Fibroblast of pulmonary artery (primary cell): ENCODE data around the gene SSUH2.
A peak's percentile ranks its signal among the peaks of the same experiment; 100 is the strongest.

Experiments
- DNase-seq: peaks from one replicate; pipeline ENCODE4 v3.0.0-alpha.2; 2010; ENCODE audit warnings: low read depth
- H3K4me3 ChIP-seq: replicated peaks from 2 replicates; pipeline ENCODE4 v1.5.1; 2011; ENCODE audit warnings: low read depth, mild to moderate bottlenecking, control low read depth, low read length, moderate library complexity
- TF ChIP-seq, protein P1 (sequence below): IDR thresholded peaks from 2 replicates; pipeline ENCODE4 v1.5.1; 2011; ENCODE audit warnings: mild to moderate bottlenecking, control low read depth, low read length, inconsistent platforms; ENCODE audit errors: missing control alignments

The SSUH2 gene

DNA sequence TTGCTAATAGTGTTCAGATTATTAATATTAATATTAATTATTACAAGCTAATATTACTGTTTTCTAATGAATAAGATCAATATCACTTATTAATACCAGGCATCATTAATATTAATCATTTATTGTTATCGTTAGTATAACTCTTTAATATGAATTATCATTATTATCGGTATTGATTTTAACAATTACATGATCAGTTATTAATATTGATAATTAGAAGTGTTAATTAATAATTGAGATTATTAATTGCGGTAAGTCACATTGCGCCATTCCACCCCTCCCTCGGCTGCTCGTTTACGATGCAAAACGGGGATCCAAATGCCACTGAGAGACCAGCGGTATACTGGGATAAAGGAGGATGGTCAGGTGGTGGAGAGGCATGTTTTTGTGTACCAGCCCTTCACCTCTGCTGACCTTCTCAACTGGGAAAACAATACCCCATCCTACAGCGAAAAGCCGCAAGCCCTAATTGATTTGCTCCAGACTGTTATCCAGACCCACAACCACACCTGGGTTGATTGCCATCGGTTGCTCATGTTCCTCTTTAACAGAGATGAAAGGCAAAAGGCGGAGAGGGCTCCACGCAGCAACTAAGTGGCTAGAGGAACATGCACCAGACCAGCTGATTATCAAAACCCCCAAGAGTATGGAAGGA lies 28.6 kb upstream of the SSUH2 start:
- H3K4me3 ChIP-seq: no peak overlapping the region
- TF ChIP-seq, protein P1, sequence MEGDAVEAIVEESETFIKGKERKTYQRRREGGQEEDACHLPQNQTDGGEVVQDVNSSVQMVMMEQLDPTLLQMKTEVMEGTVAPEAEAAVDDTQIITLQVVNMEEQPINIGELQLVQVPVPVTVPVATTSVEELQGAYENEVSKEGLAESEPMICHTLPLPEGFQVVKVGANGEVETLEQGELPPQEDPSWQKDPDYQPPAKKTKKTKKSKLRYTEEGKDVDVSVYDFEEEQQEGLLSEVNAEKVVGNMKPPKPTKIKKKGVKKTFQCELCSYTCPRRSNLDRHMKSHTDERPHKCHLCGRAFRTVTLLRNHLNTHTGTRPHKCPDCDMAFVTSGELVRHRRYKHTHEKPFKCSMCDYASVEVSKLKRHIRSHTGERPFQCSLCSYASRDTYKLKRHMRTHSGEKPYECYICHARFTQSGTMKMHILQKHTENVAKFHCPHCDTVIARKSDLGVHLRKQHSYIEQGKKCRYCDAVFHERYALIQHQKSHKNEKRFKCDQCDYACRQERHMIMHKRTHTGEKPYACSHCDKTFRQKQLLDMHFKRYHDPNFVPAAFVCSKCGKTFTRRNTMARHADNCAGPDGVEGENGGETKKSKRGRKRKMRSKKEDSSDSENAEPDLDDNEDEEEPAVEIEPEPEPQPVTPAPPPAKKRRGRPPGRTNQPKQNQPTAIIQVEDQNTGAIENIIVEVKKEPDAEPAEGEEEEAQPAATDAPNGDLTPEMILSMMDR: no peak
- DNase-seq: no peak

DNA sequence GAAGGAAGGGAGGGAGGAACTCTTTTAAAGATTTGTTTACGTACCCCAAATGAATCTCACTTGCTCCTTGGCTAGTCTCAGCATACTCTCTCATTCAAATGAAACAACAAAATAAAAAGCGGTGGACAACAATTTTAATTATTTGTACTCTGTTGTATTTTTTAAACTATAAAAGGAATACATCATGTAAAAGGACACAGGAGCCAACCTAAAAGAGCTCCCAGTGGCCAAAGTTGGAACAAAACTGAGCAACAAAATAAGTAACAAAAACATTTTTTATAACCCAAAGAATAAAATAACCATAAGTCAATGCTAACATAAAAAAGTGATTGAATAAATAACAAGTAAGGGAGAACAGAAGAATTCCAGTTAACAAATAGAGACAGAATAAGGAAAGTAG lies 24.4 kb upstream of the SSUH2 start:
- no peak overlapping the region for H3K4me3 ChIP-seq
- DNase-seq: no peak
- TF ChIP-seq, protein P1: no peak

DNA sequence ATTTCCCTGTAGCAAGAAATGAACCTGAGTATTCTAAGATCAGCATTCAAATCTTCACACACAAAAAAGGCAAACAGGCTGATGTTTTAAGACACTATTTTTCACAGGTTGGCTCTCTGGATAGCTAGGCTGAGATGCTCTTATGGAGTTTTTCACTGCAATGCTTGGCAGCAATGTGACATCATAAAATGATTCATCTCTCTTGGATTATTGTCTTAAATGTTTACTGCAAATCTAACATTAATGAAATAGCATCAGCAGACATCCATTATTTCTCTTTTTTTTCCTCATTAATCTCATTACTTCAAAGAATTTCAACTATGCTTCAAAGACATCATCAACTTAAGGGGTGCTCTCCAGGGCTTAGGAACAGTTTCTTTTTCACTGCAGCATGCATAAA lies 23.6 kb upstream of the SSUH2 start:
- no peak overlapping the region for H3K4me3 ChIP-seq
- no peak for DNase-seq
- TF ChIP-seq, protein P1: no peak

DNA sequence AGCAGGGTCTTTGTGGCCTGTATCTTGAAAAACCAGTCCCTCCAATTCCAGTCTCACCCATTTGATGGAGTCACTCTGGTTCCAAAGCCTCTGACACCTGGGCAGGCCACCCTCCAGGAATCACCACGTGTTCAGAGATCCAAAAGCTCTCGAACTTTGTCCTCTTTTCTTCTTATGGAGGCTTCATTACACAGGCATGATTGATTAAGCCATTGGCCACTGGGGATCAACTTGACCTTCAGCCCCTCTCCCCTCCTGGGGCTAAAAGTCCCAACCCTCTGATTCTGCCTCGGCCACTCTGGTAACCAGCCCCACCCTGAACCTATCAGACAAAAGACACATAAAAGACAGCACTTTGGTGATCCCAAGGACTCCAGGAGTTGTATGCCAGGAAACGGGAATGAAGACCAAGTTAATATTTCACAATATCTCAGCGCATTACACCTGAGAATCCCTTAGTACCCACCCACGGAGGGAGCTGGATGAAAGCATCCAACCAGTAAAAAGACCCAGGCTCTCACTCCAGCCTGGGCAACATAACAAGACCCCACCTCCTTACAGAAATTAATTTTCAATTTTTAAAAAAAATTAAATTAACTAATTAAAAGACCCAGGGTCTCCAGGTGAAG lies 23.0 kb upstream of the SSUH2 start:
- no peak overlapping the region for H3K4me3 ChIP-seq
- TF ChIP-seq, protein P1: no peak
- no peak for DNase-seq

DNA sequence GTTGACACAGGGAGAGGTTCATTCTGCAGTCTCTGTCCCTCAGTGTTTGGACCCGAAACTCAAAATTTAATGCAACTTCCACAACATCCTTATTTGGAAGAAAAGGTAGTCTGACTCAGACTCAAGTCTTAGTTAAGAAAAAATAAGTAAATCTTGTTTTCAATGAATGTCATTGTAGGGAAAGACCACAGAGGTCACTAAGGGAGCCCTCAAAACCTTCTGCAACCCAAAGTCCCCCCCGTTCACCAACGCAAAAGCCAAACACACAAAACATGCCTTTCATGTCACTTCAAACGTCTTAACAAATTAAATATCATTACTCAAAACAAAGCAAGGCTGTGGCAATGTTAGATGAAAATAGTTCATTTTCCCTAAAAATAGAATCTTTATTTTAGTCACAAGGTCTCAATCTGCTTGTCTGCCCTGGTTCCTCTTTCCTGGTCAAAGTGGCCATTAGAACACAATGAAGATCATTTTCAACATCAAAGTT lies 20.9 kb upstream of the SSUH2 start:
- DNase-seq: no peak
- TF ChIP-seq, protein P1: no peak
- H3K4me3 ChIP-seq: no peak overlapping the region

DNA sequence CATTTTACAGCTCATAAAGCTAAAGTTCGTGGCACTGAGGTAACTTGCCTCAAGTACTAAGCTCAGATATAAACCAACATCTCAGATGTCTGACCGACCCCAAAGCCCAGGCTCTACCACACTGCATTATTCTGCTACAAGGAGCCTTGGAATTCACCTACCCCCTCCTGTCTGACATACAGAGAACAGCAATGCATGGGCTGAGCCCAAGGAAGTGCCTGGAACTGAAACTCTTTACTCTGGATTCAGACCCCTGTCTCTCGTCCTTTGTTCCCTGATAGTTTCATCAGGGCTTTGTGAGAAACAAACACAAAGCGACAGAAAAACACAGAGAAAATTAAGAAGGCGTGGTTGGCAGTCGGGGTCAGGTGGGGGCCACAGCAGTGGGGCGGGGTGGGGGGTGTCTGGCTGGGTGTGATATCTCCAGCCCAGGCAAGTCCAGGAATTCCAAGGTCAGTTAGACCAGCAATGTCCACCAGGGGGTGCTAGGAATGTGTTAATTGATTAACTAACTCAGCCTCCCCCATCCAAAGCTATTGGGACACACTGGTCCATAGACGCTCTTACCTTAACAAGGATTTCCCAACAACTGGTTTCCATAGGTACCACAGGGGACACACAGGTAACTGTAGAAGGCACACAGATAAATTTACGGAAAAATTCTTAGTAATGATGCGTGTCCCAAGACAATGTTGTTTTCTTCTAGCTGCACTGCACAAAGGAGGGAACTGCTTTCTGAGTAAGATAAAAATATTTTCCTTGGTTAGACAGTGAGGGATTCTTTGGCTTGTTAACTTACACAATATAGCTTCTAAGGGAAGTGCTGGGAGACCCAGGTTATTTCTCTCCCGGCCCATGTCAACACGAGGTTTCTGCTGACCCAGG lies 18.8 kb upstream of the SSUH2 start:
- peak; percentile 74 for DNase-seq
- TF ChIP-seq, protein P1: peak; percentile 65
- no peak overlapping the region for H3K4me3 ChIP-seq
